Cerebellar cortex (tissue), 1 donor: ENCODE data around the gene KANSL1L.
"Not testable (repeated sequence)": the region's sequence is repeated elsewhere in the genome, so short reads cannot be mapped to it uniquely, and the experiment has no call there.

ENCODE experiments used
- DNase-seq: peaks from one replicate; pipeline ENCODE4 v3.0.0-alpha.2; 2015; ENCODE audit warnings: low spot score

Gene KANSL1L, protein sequence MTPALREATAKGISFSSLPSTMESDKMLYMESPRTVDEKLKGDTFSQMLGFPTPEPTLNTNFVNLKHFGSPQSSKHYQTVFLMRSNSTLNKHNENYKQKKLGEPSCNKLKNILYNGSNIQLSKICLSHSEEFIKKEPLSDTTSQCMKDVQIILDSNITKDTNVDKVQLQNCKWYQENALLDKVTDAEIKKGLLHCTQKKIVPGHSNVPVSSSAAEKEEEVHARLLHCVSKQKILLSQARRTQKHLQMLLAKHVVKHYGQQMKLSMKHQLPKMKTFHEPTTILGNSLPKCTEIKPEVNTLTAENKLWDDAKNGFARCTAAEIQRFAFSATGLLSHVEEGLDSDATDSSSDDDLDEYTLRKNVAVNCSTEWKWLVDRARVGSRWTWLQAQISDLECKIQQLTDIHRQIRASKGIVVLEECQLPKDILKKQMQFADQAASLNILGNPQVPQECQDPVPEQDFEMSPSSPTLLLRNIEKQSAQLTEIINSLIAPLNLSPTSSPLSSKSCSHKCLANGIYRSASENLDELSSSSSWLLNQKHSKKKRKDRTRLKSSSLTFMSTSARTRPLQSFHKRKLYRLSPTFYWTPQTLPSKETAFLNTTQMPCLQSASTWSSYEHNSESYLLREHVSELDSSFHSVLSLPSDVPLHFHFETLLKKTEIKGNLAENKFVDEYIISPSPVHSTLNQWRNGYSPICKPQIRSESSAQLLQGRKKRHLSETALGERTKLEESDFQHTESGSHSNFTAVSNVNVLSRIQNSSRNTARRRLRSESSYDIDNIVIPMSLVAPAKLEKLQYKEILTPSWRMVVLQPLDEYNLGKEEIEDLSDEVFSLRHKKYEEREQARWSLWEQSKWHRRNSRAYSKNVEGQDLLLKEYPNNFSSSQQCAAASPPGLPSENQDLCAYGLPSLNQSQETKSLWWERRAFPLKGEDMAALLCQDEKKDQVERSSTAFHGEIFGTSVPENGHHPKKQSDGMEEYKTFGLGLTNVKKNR

DNA sequence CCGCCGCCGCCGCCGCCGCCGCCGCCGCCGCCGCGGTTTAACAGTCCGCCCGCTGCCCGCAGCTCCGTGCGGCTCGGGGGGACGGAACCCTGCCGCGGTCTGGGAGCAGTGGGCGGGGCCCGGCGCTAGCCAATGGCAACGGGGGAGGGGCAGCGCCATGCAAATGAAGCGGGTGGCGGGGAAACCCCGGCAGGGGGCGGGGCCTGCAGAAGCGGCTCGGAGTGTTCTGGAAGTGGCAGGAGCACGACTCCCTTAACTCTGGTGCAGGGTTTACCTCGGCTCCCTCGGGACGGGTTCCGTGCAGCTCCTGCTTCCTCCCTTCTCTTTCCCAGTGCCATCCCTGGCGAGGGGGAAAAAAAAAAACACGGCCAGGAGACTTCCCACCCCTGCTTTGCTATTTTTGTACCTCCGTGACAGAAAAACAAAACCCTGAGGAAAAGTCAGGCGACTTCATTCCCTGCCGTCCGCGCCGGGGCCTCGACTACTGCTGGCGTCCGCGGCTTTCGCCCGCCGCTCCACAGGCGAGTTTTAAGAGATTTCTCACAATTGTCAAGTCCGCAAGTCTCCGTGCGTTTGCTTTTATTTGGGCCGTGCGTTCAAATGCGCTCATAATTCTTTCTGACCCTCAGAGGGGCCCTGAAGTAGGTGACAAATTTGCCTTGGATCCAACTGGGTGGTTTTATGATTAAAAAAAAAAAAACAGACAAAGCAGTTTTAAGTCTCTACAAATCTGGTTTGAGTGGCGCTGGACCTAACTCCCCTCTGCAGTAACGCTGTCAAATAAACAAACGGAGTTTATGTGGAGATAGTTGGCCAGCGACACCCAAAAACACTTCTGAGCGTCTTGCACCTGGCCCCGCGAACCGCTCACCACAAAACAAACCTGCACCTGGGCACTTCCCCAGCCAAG is at the start of gene KANSL1L:
KANSL1L (minus strand) TSS at position 101 of the 910 bp plus-strand sequence. CDS start 16,827 bp downstream, outside the sequence.
- DNase-seq, result peak; percentile 95

DNA sequence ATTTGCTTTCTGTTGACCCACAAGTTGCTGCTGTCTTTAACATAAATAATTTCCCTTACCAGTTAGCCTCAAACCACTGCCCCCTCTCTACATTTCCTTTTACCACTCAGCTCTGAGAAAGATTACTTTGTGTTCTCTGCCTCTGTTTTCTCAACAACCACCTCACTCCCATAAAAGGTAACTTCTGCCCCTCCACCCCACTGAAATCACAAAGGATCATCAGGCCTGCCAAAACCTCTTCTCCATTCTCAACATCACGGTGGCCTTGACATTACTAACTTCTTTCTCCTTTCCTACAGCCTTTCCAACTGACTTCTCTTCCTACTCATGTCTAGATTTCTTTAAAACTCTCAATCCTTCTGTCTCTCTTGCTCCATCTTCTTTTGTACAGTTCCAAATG is 43.9 kb upstream of the KANSL1L start:
- DNase-seq, result no peak

DNA sequence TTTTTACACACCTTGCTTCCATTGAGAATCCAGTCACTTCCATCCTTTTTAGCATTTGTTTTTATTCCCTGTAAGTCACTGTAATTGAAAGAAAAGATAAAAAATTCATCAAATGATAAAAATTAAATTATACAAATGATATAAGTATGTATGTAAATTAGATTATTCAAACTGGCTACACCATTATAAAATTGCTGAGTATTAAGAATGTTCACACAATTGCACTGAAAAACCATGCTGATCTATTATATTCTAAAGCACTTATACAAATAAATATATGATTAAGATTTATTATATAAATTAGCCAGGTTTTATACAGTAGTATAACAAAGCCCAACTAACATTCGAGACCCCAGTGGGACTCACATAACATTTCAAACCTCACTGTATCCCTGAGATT is 39.0 kb upstream of the KANSL1L start:
- DNase-seq, result no peak

DNA sequence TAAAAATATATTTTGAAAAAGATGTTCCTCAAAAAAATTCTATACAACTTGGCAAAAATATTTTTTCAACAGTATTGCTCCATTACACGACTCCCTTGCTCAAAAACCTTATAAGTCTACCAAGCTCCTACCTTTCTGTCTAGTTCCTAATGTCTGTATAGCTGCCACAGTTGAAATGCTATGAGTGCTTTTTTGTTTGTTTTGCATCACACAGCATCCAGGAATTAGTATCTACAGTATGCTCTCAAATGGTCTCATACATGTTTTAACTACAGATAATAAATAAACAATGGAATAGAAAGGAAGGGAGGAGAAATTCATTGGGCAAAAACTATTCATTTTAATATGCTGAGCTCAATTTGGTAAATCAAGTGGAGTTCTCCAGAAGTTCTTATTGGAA is 36.7 kb upstream of the KANSL1L start:
- no peak for DNase-seq

DNA sequence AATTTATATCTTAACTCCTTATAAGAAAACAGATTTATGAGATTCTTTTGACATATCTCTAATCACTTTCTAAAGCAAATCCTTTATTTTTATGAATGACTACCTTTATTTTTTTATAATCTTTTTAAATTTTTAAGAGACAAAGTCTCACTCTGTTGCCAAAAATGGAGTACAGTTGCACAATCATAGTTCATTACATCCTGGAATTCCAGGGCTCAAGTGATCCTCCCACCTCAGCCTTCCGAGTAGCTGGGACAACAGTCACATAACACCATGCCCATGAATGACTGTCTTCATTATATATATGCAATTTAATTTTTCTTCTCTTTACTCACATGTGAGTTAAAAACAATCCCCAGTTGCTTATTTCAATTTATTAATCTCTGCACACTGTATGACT is 32.3 kb upstream of the KANSL1L start:
- no peak for DNase-seq

DNA sequence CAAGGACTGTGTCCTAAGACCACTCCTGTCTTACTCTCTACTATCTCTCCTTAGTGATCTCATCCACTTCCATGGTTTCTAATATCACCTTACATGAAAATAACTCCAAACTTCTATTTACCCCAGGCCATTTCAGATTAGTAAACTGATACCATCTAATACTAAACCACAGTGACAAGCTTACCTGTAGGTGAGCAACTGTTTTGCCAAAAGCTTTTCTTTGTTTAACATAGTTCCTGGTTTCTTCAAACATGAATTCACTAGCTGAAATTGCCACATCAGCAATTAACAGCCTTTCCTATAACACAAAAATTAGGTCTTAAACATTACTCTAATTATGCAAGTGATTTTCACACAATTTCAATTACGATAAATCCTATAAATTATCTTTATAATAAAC is 31.9 kb upstream of the KANSL1L start:
- DNase-seq, result no peak

DNA sequence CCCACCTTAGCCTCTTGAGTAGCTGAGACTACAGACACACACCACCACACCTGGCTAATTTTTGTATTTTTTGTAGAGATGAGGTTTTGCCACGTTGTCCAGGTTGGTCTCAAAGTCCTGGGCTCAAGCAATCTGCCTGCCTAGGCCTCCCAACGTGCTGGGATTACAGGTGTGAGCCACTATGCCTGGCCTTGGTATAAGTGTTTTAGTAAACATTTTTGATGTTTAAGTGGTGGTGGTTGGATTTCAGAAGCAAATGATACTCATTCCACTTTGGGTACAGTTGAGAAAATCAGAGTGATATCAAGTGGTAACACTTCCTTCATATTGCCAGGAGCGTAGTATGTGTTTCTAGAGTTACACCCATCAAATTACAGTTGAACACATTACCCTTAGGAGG is 28.6 kb upstream of the KANSL1L start:
- DNase-seq, result no peak

DNA sequence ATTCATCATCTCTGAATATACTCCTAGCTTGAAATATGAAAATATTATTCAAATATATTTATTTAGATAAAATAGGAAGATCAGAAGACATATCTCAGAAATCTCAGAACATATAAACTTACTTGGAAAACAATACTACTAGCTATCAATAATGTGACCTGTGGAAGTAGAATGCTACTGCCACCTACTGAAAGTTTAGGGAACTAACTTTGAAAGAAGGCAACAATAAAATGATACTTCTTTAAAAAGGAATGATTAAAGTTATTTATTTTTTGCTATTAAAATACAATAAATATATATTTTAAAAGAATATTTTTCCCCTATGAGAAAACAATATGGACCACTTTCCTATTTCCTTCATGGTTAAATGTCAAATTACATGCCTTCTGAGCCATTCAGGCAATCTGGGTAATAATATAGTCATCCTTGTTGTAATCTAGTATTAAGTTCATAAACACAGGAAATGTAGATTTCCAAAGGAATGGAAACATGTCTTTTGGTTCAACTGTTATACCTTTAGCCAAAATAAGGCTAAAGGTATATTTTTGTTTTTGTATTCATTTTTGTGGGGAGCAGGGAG is 28.1 kb upstream of the KANSL1L start:
- DNase-seq, result peak; percentile 36

DNA sequence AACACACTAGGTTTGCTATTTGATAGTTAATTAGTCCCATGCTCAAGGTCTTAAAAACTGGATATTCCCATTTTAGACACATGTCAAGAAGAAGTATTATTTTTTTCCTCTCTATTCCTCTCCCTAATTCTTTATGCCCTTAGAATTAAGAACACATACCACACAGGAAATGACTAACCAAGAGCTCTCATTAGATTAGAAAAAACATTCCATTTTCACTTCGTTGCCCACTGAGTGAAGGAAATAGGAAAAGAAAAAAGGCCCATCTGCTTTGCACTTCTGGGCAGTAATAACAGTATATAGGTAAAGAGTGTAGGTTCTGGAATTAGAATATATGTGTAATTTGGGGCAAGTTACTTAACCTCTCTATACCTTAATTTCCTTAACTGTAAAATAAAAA is 27.1 kb upstream of the KANSL1L start:
- DNase-seq, result no peak

DNA sequence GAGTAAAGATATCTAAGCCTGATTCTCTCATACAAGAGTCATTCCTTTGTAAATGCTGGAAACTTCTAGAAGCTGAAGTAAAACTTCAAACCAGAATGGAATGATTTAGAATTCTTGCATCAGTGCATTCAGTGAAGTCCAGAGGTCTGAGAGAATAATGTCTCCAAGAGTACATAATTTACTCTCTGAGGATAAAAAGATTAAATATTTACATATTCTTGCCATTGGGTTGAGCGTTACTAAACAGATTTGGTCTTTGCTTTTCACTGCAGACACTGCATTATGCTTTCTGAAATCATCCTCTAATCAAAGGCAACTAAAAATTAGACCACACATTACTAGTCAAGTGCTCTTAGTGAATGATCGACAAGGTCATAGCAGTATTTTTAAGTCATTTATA is 26.5 kb upstream of the KANSL1L start:
- no peak for DNase-seq

DNA sequence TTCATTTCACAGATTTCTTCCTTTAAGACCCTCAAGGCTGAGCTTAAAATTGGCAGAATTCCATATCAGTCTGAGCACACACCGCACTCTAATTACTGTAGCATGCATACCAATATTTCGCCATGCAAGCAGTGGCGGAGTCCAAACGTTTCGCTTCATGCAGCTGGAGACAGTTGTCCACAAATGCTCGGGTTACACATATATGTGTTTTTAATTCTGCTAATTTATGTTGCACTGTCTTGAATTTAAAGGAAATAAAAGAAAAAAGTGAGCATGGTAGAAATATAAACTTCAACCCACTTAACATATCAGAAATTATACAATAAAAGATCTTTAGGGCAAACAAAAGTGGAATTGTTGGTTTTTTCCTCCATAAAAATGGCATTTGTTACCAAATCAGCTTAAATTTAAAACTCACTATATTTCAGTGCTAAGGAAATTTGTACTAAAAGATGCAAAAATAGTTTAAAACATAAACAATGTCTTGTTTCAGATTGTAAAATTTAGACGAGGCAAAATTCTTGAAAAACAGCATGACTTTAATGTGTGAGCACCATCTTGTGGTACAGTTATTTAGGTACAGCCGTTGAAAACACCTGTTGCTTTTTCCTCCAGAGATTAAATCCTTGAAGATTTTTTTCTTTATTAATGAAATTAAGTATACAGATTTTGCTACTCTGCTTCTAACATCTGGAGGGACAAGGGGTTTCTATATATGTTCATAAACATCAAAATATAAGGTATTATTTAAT is 24.1 kb upstream of the KANSL1L start:
- DNase-seq, result peak; percentile 66

DNA sequence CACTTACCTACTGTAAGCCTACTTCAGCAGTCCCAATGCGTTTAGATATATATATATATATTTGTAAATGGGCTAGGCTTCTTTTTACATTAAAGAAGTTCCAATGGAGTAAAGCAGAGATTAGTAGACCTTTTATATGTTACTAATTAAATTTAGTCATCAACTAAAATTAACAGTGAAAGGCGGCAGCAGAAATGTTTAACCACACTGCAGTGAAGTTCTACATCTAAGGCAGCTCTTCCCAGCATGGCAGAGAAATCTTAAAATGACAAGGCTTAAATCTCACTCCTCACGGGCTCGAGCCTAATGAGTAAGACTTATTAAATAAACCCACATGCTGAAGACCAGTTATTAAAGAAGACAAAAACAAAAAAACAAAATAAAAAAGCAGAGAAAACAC is 19.1 kb upstream of the KANSL1L start:
- DNase-seq, result no peak

DNA sequence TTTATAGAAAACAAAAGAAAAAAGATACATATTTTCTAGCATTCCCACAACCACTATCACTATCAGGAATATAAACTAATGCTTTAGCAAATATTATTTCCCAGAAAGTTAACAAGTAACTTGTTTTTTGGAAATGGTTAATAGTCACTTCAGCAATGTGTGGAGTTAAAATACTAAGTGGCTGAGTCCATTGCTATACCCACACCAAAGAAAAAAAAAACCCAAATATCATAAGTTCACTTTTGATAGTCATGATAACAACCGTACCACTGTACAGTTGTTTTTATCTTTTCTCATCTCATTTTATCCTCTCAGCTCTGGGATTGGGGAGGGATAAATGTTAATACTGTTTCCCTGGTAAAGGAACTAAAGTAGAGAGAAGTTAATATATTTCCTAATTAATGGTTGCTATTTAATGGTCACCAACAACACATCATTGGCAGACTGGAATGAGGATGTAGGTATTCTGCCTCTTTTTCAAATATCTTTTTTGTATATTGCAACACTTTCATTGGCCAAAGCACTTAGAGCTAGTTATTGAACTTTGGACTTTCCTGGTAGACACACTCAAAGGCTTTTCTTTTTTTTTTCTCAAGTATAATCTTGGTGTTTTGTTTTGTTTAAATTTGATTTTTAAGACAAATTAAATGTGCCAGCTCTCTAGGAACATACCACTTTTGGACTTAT is 18.4 kb upstream of the KANSL1L start:
- DNase-seq, result no peak

DNA sequence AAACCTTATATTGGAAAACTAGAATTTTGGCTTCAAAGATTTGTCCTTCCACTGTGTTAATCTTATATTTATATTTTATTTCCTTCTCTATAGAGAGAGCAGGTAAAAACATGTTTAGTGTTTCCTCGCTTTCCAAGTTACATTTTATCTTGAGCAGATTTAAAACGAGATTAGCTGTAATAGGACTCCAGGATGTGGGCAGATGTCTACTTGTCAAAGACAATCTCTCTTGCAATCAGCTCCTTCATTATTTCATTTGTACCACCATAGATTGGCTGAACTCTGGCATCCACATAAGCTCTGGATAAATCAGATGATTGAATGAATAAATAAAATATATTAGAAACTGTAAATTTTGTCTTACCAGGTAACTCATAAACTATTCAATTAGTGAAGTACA is 17.5 kb upstream of the KANSL1L start:
- no peak for DNase-seq

DNA sequence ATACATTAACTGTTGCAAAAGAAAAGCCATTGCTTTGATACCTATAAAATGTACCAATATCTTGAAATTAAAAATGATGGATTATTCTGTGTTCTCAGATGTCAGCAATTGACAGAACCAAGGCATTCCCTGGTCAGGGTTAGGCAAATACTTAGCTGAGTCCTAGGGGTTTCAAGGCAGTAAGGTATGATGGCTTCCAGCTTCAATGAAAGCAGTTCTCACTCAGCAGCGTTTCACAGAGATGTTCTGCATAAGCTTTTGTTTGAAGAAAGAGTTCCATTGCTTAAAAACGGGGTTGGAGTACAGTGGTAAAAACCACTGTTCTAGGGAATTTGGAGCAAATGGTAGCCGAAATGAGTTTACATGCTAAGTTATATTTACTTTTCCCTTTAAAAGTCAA is 17.0 kb upstream of the KANSL1L start:
- DNase-seq, result no peak

DNA sequence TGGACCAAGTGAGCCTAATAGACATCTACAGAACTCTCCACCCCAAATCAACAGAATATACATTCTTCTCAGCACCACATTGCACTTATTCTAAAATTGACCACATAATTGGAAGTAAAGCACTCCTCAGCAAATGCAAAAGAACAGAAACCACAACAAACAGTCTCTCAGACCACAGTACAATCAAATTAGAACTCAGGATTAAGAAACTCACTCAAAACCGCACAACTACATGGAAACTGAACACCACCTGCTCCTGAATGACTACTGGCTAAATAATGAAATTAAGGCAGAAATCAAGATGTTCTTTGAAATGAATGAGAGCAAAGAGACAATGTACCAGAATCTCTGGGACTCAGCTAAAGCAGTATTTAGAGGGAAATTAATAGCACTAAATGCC is 12.7 kb upstream of the KANSL1L start:
- not testable (repeated sequence) for DNase-seq

DNA sequence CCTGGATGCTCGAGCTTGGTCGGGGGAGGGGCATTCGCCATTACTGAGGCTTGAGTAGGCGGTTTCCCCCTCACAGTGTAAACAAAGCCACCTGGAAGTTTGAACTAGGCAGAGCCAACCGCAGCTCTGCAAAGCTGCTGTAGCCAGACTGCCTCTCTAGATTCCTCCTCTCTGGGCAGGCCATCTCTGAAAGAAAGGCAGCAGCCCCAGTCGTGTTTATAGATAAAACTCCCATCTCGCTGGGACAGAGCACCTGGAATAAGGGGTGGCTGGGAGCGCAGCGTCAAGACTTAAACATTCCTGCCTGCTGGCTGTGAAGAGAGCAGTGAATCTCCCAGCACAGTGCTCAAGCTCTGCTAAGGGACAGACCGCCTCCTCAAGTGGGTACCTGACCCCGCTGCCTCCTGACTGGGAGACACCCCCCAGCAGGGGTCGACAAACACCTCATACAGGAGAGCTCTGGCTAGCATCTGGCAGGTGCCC is 10.4 kb upstream of the KANSL1L start:
- DNase-seq, result not testable (repeated sequence)

DNA sequence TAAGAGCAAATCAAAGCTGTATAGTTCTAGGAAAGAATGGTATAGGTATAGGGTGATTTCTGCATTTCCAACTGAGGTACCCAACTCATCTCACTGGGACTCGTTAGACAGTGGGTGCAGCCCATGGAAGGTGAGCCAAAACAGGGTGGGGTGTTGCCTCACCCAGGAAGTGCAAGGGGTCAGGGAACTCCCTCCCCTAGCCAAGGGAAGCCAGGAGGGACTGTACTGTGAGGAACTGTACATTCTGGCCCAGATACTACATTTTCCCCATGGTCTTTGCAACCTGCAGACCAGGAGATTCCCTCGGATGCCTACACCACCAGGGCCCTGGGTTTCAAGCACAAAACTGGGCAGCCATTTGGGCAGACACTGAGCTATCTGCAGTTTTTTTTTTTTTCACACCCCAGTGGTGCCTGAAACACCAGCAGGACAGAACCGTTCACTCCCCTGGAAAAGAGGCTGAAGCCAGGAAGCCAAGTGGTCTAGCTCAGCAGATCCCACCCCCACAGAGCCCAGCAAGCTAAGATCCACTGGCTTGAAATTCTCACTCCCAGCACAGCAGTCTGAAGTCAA is 9.9 kb upstream of the KANSL1L start:
- DNase-seq, result not testable (repeated sequence)

DNA sequence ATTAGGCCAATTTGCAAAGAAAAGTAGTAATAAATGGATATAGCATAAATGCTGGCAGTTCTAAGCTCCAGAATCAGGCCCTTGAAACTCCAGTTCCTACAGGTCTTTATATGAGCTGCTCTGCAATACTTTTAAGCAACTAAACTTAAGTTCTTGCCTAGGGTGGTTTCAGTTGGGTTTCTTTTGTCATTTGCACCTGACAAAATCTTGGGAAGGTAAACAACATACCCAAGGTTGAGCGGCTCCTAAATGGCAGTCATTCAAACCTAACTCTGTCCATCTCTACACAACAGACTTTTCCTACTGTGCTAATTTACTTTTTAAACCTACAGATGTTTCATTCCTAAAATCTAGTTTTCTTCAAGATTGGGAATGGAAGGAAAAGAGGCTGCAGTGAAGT is 9.3 kb upstream of the KANSL1L start:
- no peak for DNase-seq
